GM13976 (cell line): ENCODE results near the gene ARHGEF17.
A peak's percentile ranks its signal among the peaks of the same experiment; 100 is the strongest.

Source experiments
- DNase-seq: peaks from one replicate; pipeline ENCODE4 v3.0.0; 2012; ENCODE audit warnings: low spot score
- in situ Hi-C: fragments of 300-500 bp; cut with MboI; formaldehyde crosslinking; loops from one replicate; pipeline ENCODE4 v1.12.0; 2022; ENCODE audit warnings: low sequenced_read_pairs, mixed read lengths, inconsistent platforms; ENCODE audit not compliant: unreplicated experiment
- TF ChIP-seq, protein P1 (sequence below): IDR thresholded peaks from 2 replicates; pipeline ENCODE4 v1.5.1; 2012; ENCODE audit warnings: borderline replicate concordance, mild to moderate bottlenecking; ENCODE audit not compliant: insufficient read depth; ENCODE audit errors: extremely low read depth, missing control alignments, control extremely low read depth

Gene ARHGEF17

DNA sequence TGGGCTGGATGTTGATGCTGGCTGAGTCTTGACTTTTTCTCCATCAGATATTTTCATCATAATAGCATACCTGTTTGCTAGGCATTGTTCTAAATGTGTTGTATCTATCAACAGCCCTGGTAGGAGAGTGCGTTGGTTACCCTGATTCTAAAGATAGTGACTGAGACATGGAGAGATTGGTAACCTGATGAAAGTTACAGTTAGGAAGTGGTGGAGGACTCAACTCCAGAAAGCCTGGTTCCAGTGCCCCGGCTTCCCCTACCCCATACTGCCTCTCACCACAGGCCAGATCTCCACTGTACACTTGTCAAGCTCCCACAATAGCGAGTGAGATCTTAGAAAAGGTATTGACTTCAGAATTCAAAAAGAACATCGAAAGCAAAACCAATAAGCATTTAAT, 45.3 kb downstream of the ARHGEF17 start:
- no peak for DNase-seq
- in situ Hi-C loops, result loop anchor here (10.0 kb wide), 1 partner anchor 301 kb away; no protein-coding TSS in a partner anchor

GRCh38 chr11:73355109-73355508, 47.0 kb downstream of the ARHGEF17 start:
- TF ChIP-seq, protein P1, sequence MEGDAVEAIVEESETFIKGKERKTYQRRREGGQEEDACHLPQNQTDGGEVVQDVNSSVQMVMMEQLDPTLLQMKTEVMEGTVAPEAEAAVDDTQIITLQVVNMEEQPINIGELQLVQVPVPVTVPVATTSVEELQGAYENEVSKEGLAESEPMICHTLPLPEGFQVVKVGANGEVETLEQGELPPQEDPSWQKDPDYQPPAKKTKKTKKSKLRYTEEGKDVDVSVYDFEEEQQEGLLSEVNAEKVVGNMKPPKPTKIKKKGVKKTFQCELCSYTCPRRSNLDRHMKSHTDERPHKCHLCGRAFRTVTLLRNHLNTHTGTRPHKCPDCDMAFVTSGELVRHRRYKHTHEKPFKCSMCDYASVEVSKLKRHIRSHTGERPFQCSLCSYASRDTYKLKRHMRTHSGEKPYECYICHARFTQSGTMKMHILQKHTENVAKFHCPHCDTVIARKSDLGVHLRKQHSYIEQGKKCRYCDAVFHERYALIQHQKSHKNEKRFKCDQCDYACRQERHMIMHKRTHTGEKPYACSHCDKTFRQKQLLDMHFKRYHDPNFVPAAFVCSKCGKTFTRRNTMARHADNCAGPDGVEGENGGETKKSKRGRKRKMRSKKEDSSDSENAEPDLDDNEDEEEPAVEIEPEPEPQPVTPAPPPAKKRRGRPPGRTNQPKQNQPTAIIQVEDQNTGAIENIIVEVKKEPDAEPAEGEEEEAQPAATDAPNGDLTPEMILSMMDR, result no peak
- in situ Hi-C loops, result loop anchor here (10.0 kb wide), 1 partner anchor 300 kb away; no protein-coding TSS in a partner anchor
- no peak for DNase-seq

More for the DNA sequence above, 45.3 kb downstream of the ARHGEF17 start:
- TF ChIP-seq, protein P1, result no peak

- TF ChIP-seq, protein P1, result no peak
- in situ Hi-C loops, result loop anchor here (10.0 kb wide), 1 partner anchor 298 kb away; no protein-coding TSS in a partner anchor
- DNase-seq, result no peak
Observed at GRCh38 chr11:73356979-73357860, 49.1 kb downstream of the ARHGEF17 start.

DNA sequence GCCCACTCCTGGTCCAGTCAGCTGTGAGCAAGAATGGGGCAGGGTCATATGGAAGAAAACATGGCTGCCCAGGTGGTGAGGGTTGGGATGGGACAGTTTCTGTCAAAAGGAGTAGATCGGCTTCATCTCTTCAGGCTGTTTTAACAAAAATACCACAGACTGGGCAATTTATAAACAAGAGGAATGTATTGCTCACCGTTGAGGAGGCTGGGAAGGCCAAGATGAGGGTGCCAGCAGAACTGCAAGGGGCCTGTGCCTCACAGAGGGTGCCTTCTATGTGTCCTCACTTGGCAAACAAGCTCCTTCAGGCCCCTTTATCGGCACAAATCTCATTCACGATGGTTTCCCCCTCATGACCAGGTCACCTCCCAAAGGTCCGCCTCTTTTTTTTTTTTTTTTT, 50.0 kb downstream of the ARHGEF17 start:
- no peak for DNase-seq
- in situ Hi-C loops, result loop anchor here (10.0 kb wide), 1 partner anchor 297 kb away; no protein-coding TSS in a partner anchor
- TF ChIP-seq, protein P1, result no peak

- no peak for DNase-seq
- in situ Hi-C loops, result loop anchor here (10.0 kb wide), 1 partner anchor 295 kb away; no protein-coding TSS in a partner anchor
- TF ChIP-seq, protein P1, result no peak
Observed at GRCh38 chr11:73359341-73359740, 51.3 kb downstream of the ARHGEF17 start.

- in situ Hi-C loops, result loop anchor here (10.0 kb wide), 1 partner anchor 295 kb away; no protein-coding TSS in a partner anchor
- TF ChIP-seq, protein P1, result no peak
- peak; percentile 60 for DNase-seq
Observed at GRCh38 chr11:73359930-73360742, 52.1 kb downstream of the ARHGEF17 start.
